Right cardiac atrium (tissue), 5 donors: ENCODE measurements around the gene ZSWIM1. TPM values are rescaled to one million over a fixed set of nuclear protein-coding genes. Genes with fewer than 3 reads are reported as not detected.
"Not testable (repeated sequence)": the region's sequence is repeated elsewhere in the genome, so short reads cannot be mapped to it uniquely, and the experiment has no call there.

Experiments
- ATAC-seq, 2 donors: fragments of 200-7000 bp; cut with Tn5 transposase; one replicate each; pipeline versions ENCODE4 v1.8.0 to v1.9.1; 2020; ENCODE audit warnings: moderate library complexity in 2 of 2, mild to moderate bottlenecking in 1 of 2
- DNase-seq, 3 donors: peaks; one replicate each; pipeline ENCODE4 v3.0.0-alpha.2; 2020
- H3K27ac ChIP-seq: one replicate; pipeline ENCODE4 v1.5.1; 2013; ENCODE audit warnings: mild to moderate bottlenecking, low read length, control low read depth, moderate library complexity
- H3K27me3 ChIP-seq: one replicate; pipeline ENCODE4 v1.6.1; 2013; ENCODE audit not compliant: control insufficient read depth, insufficient read depth
- H3K4me1 ChIP-seq: one replicate; pipeline ENCODE4 v1.6.1; 2013; ENCODE audit warnings: low read length; ENCODE audit not compliant: control insufficient read depth, insufficient read depth
- H3K4me3 ChIP-seq: one replicate; pipeline ENCODE4 v1.5.1; 2013; ENCODE audit warnings: low read length, control low read depth
- H3K9me3 ChIP-seq: one replicate; pipeline ENCODE4 v1.6.1; 2013; ENCODE audit warnings: low read length; ENCODE audit not compliant: control insufficient read depth
- WGBS: extraction: QIAGEN DNeasy Blood & Tissue Kit; methylation state at CpG from one replicate; pipeline ENCODE4 v1.1.7; 2013; 5-methylcytosine and 5-hydroxymethylcytosine counted together
- intact Hi-C, 4 donors: fragments of 100-400 bp; cut with DNase I; formaldehyde crosslinking; loops; one replicate each; pipeline versions ENCODE4 v1.11.0 to v1.14.0; 2022 to 2023
- polyA plus RNA-seq: library from polyadenylated mRNA; stranded (reverse); fragments of 200-250 nt; gene quantifications from one replicate; pipeline ENCODE4 v1.2.3, GENCODE V29; 2013
- total RNA-seq, 4 donors: library from RNA; stranded (reverse); fragmentation: NEBNext Ultra II Directional; extraction: Animal tissue kit (Norgen Biotek cat#: 25700); gene quantifications; one replicate each; pipeline ENCODE4 v1.2.1, GENCODE V29; 2021
- donor health status: healthy with polysubstance abuse.
- donor health status: DM: no; HTN: yes; CAD: no.
- donor health status: DM: no; HTN: no; CAD: no.
- donor health status: DM: no; HTN: yes; CAD: no; lungs with severe emphysema.
- donor health status: DM: yes; HTN: yes; CAD: no.

ZSWIM1 gene
- total and polyA plus RNA-seq, 5 donors, result 5.5 to 13.5 (median 10.9) TPM

- no peaks in the 10 kb centered on the region for H3K9me3 ChIP-seq
- intact Hi-C loops, result no loop called here
- H3K4me1 ChIP-seq, result no peaks in the 10 kb centered on the region
- DNase-seq, result no peak
- no peak overlapping the region for H3K27ac ChIP-seq
- no peaks in the 10 kb centered on the region for H3K27me3 ChIP-seq
- H3K4me3 ChIP-seq, result no peak overlapping the region
- ATAC-seq, result no peak
- 26% methylated on average over 1 of the region's 1 CpG for whole genome bisulfite sequencing
These were observed 7.5 kb upstream of the ZSWIM1 start for GRCh38 chr20:45873409-45874103.

DNA sequence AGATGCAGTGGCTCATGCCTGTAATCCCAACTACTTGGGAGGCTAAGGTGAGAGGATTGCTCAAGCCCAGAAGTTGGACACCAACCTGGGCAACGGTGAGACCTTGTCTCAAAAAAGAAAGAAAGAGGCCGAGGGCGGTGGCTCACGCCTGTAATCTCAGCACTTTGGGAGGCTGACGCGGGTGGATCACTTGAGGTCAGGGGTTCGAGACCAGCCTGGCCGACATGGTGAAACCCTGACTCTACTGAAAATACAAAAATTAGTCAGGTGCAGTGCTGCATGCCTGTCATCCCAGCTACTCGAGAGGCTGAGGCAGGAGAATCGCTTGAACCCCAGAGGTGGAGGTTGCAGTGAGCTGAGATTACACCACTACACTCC lies 6.9 kb upstream of the ZSWIM1 start:
- 91% methylated on average over 10 of the region's 10 CpGs for WGBS
- H3K27me3 ChIP-seq, intact Hi-C loops, ATAC-seq, H3K9me3 ChIP-seq, H3K4me3 ChIP-seq, H3K27ac ChIP-seq, H3K4me1 ChIP-seq: not testable (repeated sequence)
- DNase-seq, result peak in 1 of 3 donors; percentile 18

DNA sequence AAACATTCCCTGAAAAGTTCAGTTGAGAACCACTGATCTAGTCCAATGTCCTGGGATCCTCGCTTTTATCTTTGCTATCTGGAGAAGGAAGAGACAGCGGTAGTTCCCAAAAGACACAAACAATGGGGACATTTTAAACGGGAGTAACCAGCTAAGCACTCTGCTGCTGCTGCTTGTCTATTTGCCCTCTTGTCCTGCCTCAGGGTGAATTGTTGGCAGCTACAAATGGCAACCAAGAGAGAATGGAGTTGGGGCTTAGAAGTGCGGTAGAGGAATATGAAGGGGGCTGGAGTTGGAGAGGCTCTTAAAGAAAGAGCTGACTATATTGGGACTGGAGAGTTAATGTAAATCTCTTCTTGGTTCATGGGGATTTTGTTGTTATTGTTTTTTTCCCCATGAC lies 6.5 kb upstream of the ZSWIM1 start:
- intact Hi-C loops, result no loop called here
- no peak for ATAC-seq
- 77% methylated on average over 4 of the region's 4 CpGs for WGBS

DNA sequence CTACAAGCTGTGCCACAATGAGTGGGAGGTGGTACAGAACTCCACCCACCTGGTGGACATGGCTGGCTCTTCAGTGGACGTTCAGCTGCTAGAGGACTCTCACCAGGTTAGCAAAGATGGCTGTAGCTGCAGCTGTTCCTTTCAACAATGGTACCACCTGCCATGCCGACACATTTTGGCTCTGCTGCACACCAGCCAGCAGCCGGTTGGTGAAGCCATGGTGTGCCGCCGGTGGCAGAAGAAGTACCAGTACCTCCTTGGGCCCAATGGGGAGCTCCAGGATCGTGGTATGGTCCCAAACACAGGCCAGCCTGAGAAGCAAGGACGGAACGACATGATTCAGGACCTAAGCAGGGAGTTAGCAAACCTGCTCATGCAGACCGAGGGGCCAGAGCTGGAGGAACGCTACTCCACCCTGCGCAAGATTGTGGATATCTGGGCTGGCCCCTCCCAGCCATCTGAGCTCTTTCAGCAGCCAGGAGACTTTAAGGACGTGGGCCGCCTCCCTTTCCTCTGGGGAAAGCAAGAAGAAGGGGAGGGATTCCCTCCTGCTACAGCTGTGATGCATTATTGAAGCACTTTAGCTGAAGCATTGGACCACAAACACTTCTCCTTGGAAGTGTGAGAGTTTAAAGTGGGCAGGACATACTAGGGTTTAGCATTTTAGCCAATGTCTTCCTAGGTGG lies 2.8 kb upstream of the ZSWIM1 start:
- Histone ChIP-seq H3K9me3 (no peaks in the 10 kb centered on the region), H3K27me3 (no peaks in the 10 kb centered on the region), H3K4me3 (no peak overlapping the region), H3K4me1 (no peaks in the 10 kb centered on the region), H3K27ac (no peak overlapping the region)
- 77% methylated on average over 13 of the region's 13 CpGs for WGBS
- ATAC-seq, result peak; percentile 7 to 17
- intact Hi-C loops, result no loop called here
- DNase-seq, result peak; percentile 43 to 79 (median 44)

More for the DNA sequence above, 6.5 kb upstream of the ZSWIM1 start:
- no peak overlapping the region for H3K27ac ChIP-seq
- no peaks in the 10 kb centered on the region for H3K27me3 ChIP-seq
- H3K4me3 ChIP-seq, result no peak overlapping the region
- DNase-seq, result no peak
- H3K4me1 ChIP-seq, result no peaks in the 10 kb centered on the region
- no peaks in the 10 kb centered on the region for H3K9me3 ChIP-seq

GRCh38 chr20:45882469-45883099 lies 1.6 kb downstream of the ZSWIM1 start:
- ATAC-seq (no peak), DNase-seq (peak in 1 of 3 donors; percentile 23)
- Histone ChIP-seq H3K27ac (no peak overlapping the region), H3K4me1 (no peaks in the 10 kb centered on the region), H3K4me3 (no peak overlapping the region), H3K9me3 (no peaks in the 10 kb centered on the region), H3K27me3 (no peaks in the 10 kb centered on the region)
- WGBS, result 82% methylated on average over 4 of the region's 4 CpGs
- intact Hi-C loops, result no loop called here

- DNase-seq, result peak in 1 of 3 donors; percentile 17
- no peaks in the 10 kb centered on the region for H3K27me3 ChIP-seq
- no peak for ATAC-seq
- H3K27ac ChIP-seq, result no peak overlapping the region
- intact Hi-C loops, result no loop called here
- WGBS, result 79% methylated on average over 9 of the region's 9 CpGs
- H3K4me3 ChIP-seq, result no peak overlapping the region
- no peaks in the 10 kb centered on the region for H3K9me3 ChIP-seq
- H3K4me1 ChIP-seq, result no peaks in the 10 kb centered on the region
These were observed 2.1 kb downstream of the ZSWIM1 start for GRCh38 chr20:45883100-45883469.

GRCh38 chr20:45886590-45887345 lies 5.7 kb downstream of the ZSWIM1 start:
- H3K27me3 ChIP-seq, result no peaks in the 10 kb centered on the region
- DNase-seq (peak in 1 of 3 donors; percentile 48), ATAC-seq (no peak)
- no peaks in the 10 kb centered on the region for H3K4me1 ChIP-seq
- WGBS, result 89% methylated on average over 19 of the region's 19 CpGs
- no peak overlapping the region for H3K27ac ChIP-seq
- H3K4me3 ChIP-seq, result no peak overlapping the region
- intact Hi-C loops, result no loop called here
- H3K9me3 ChIP-seq, result no peaks in the 10 kb centered on the region

DNA sequence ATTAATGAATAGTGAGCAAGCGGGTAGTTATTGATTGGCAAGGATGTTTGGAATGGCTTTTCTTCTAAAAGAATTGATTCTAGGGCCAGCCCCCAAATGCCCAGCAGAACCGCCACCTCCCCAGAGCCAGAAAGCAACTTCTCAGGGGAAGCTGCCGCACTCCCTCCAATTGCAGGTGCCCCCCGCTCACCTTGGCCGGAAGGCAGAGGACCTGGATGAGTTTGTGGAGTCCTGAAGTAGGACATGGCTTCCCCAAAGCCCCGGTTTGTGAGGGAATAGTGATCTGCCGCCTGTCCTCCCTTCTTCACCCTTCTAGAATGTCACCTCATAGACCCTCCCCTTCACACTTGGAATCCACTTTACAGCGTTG lies 6.3 kb downstream of the ZSWIM1 start, which contains the start of gene SPATA25:
SPATA25 (minus strand) TSS at position 277 of the 370 bp plus-strand sequence; CDS start at position 245, 32 bp downstream.
- H3K9me3 ChIP-seq, result no peaks in the 10 kb centered on the region
- H3K4me1 ChIP-seq, result no peaks in the 10 kb centered on the region
- no peaks in the 10 kb centered on the region for H3K27me3 ChIP-seq
- H3K4me3 ChIP-seq, result no peak within 1 kb of the TSS
- intact Hi-C loops, result no loop called here
- WGBS, result 87% methylated on average over 8 of the region's 8 CpGs
- no peak for ATAC-seq
- no peak for DNase-seq
- H3K27ac ChIP-seq, result no peak within 1 kb of the TSS

- intact Hi-C loops, result no loop called here
- ATAC-seq (no peak), DNase-seq (no peak)
- WGBS, result 84% methylated on average over 3 of the region's 3 CpGs
- Histone ChIP-seq H3K4me3 (no peak overlapping the region), H3K4me1 (no peaks in the 10 kb centered on the region), H3K27me3 (no peaks in the 10 kb centered on the region), H3K27ac (no peak overlapping the region), H3K9me3 (no peaks in the 10 kb centered on the region)
These were observed 7.7 kb downstream of the ZSWIM1 start for GRCh38 chr20:45888681-45889080.

DNA sequence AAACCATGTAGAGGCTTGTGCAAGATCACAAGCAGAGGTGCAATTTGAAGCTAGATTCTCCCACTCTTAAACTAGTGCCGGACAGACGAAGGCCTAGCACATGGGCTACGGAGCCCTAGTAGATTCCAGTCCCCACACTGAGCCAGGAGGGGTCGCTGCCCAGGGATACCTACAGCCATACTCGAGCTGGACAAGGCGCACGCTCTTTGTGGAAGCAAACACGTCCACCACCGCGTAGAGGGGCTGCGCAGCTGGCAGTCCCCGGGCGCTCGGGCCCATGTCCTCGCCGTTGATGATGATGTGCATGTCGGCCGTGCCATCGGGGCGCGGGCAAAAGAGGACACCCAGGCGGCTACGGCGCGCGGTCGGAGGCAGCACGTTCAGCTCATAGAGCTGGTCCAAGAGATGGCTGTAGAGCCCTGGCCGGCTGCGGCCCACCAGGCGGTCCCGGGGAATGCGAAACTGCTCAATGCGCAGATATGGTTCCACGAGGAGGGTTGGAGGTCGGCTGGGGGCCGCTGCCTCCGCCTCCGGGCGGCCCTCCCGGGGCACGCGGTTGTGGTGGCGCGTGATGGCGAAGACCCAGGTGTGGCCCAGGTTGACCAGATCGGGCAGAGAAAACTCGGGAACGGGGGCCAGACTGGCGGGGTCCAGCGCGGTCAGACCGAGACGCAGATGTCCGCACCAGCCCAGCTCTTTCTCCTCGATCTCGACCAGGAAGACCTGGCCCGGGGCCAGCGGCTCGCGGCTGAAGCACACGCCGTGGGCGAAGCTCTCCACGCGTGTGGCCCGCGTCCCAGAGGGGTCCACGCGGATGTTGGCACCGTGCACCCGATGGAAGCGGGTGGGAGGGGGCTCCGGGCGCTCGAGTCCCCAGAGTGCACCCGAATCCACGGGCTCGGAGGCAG lies 9.3 kb downstream of the ZSWIM1 start:
- Histone ChIP-seq H3K9me3 (no peaks in the 10 kb centered on the region), H3K4me1 (no peaks in the 10 kb centered on the region), H3K27ac (peak overlapping the region; percentile 53), H3K4me3 (peak overlapping the region; percentile 67), H3K27me3 (no peaks in the 10 kb centered on the region)
- under 1% methylated on average over 79 of the region's 79 CpGs for WGBS
- DNase-seq (peak; percentile 86 to 95 (median 93)), ATAC-seq (peak; percentile 87 to 88)
- intact Hi-C loops, result loop anchor here in 2 of 4 donors (2.0 to 10.0 kb wide), 3 partner anchors 44 to 74 kb away; partner anchors contain the start of gene PCIF1 (in 1 of the 2)
